ENCODE data around the gene AXL. TPM values are rescaled to one million over a fixed set of nuclear protein-coding genes. Genes with fewer than 3 reads are reported as not detected.

AXL gene
- total RNA-seq, 1 donor from 2014 or later = 5.5 TPM

DNA sequence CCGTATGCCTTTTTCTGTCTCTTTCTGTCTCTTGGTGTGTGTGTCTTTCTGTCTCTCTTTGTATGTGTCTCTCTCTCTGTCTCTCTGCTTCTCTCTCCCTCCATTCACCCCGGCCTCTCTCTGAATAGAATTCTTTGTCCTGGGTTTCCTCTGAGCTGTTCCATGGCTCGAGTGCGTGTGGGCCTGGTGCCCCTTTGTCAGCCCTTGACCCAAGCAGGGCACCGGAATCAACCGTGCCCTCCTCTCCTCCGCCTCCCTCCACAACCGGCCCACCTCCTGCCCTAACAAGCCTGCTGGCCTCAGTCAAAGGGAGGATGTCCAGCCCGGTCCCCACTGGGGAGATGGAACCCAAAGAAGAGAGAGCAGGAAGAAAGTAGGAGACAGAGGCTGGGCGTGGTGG, 3.2 kb downstream of the AXL start:
- Mint-ChIP-seq H3K4me3 (ENCODE audit: unreplicated experiment) (no peak overlapping the region), H3K9me3 (ENCODE audit: unreplicated experiment) (no peaks in the 10 kb centered on the region), H3K36me3 (ENCODE audit: low read depth, unreplicated experiment) (peaks cover 12% of the 10 kb centered on the region), H3K27me3 (ENCODE audit: unreplicated experiment) (peaks cover 16% of the 10 kb centered on the region), H3K4me1 (ENCODE audit: unreplicated experiment) (peaks cover 18% of the 10 kb centered on the region), H3K27ac (ENCODE audit: unreplicated experiment) (peak overlapping the region; percentile 3)
- no peak for DNase-seq (ENCODE audit: low spot score)
- TF ChIP-seq, protein P1, sequence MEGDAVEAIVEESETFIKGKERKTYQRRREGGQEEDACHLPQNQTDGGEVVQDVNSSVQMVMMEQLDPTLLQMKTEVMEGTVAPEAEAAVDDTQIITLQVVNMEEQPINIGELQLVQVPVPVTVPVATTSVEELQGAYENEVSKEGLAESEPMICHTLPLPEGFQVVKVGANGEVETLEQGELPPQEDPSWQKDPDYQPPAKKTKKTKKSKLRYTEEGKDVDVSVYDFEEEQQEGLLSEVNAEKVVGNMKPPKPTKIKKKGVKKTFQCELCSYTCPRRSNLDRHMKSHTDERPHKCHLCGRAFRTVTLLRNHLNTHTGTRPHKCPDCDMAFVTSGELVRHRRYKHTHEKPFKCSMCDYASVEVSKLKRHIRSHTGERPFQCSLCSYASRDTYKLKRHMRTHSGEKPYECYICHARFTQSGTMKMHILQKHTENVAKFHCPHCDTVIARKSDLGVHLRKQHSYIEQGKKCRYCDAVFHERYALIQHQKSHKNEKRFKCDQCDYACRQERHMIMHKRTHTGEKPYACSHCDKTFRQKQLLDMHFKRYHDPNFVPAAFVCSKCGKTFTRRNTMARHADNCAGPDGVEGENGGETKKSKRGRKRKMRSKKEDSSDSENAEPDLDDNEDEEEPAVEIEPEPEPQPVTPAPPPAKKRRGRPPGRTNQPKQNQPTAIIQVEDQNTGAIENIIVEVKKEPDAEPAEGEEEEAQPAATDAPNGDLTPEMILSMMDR (IDR thresholded peaks at IDR 0.05; ENCODE audit: unreplicated experiment) = no peak

DNA sequence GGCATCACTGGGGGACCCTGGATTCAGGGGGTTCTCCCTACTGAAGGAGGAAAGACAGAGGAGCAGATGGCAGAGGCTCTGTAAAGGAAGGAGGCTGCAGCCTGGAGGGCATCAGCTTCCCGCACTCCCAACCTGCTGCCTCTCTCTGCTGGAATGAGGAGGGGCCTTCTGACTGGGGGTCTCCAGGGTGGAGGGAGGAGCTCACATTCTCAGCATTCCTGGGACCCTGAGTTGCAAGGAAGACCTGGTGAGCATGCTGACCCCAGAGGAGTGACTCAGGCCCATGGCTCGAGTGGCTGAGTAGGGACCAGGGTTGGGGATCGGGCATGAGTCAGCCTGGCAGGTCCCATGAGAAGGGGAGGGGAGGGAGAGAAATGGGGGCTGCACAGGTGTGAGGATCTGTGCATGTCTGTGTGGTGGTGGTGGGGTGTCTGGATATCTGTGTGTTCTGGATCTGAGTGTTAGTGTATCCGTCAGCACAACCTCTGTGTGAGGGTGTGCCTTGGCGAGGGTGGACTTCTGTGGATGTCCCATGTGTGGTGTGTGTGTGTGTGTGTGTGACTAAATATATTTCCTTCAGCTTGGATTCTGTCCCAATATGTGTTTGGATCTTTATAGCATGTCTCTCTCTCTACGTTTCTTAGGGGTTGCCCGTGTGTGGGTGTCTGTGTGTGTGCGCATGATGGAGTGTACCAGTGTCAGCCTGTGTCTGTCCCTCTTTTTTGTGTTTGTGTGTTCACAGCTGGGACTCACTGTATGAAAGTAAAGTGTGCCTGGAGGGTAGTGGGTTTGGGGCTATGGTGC, 4.6 kb downstream of the AXL start:
- TF ChIP-seq, protein P1 (IDR thresholded peaks at IDR 0.05; ENCODE audit: unreplicated experiment) = no peak
- DNase-seq (ENCODE audit: low spot score) = no peak
- no peaks in the 10 kb centered on the region for H3K9me3 Mint-ChIP-seq (ENCODE audit: unreplicated experiment)
- H3K36me3 Mint-ChIP-seq (ENCODE audit: low read depth, unreplicated experiment) = peaks cover 12% of the 10 kb centered on the region
- peaks cover 14% of the 10 kb centered on the region for H3K27me3 Mint-ChIP-seq (ENCODE audit: unreplicated experiment)
- H3K4me1 Mint-ChIP-seq (ENCODE audit: unreplicated experiment) = peaks cover 15% of the 10 kb centered on the region
- H3K27ac Mint-ChIP-seq (ENCODE audit: unreplicated experiment) = no peak overlapping the region
- peak overlapping the region; percentile 42 for H3K4me3 Mint-ChIP-seq (ENCODE audit: unreplicated experiment)

DNA sequence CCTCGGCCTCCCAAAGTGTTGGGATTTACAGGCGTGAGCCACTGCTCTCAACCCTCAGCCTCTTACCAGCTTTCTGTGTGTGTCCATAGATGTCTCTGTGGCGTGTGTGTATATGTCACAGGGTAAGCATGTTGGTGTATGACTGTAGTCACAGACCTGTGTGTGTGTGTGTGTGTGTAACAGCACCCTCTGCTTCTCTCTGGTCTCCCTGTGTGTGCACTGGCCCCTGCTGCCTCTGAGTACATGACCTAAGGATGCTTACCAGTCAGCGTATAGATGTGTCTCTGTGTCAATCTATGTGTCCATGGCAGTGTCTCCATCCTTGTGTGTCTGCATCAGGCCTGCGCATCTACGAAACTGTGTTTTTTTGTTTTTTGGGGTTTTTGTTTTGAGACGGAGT, 5.6 kb downstream of the AXL start:
- H3K27me3 Mint-ChIP-seq (ENCODE audit: unreplicated experiment) = peaks cover 14% of the 10 kb centered on the region
- H3K4me1 Mint-ChIP-seq (ENCODE audit: unreplicated experiment) = peaks cover 14% of the 10 kb centered on the region
- TF ChIP-seq, protein P1 (IDR thresholded peaks at IDR 0.05; ENCODE audit: unreplicated experiment) = no peak
- no peak for DNase-seq (ENCODE audit: low spot score)
- H3K36me3 Mint-ChIP-seq (ENCODE audit: low read depth, unreplicated experiment) = peaks cover 12% of the 10 kb centered on the region
- H3K4me3 Mint-ChIP-seq (ENCODE audit: unreplicated experiment) = no peak overlapping the region
- H3K9me3 Mint-ChIP-seq (ENCODE audit: unreplicated experiment) = no peaks in the 10 kb centered on the region
- H3K27ac Mint-ChIP-seq (ENCODE audit: unreplicated experiment) = no peak overlapping the region

DNA sequence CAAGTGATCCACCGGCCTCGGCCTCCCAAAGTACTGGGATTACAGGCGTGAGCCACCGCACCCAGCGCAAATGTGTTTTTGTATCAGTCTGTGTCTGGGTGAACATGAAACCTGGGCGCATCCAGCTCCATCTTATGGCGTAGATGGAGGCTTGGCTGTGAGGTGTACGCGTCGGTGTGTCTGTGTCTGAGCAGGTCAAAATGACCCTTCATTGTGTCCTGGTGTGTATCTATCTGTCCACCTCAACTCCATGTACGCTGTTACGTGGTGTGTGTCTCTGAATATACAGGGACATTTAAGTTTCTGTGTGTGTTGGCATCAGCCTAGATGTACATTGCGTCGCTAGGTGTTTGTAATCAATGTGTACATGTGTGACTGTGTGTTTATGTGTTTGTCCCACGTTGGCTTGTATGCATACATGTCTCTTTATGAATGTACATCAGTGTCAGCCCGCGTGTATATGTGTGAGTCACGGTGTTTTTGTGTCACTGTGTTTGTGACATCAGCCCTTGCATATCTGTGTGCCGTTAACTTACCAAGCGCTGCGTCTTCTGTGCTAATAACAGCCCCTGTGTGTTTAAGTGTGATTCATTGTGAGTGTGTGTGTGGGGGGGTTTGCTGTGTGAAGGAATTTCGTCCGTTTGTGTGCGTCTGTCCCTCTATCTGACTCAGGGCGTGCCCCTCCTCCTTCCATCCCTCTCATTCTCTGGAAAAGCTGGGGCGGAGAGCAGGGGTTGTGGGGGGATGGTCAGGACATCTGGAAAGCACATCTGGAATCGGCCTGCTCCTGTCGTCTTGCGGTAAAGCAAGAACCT, 6.4 kb downstream of the AXL start:
- Mint-ChIP-seq H3K27ac (ENCODE audit: unreplicated experiment) (peak overlapping the region; percentile 34), H3K4me1 (ENCODE audit: unreplicated experiment) (peaks cover 11% of the 10 kb centered on the region), H3K27me3 (ENCODE audit: unreplicated experiment) (peaks cover 14% of the 10 kb centered on the region), H3K4me3 (ENCODE audit: unreplicated experiment) (peak overlapping the region; percentile 89), H3K36me3 (ENCODE audit: low read depth, unreplicated experiment) (peaks cover 12% of the 10 kb centered on the region), H3K9me3 (ENCODE audit: unreplicated experiment) (no peaks in the 10 kb centered on the region)
- TF ChIP-seq, protein P1 (IDR thresholded peaks at IDR 0.05; ENCODE audit: unreplicated experiment) = no peak
- no peak for DNase-seq (ENCODE audit: low spot score)
